HG02938 (cell line): ENCODE data around the gene TGFB1I1.
"Not testable (repeated sequence)": the region's sequence is repeated elsewhere in the genome, so short reads cannot be mapped to it uniquely, and the experiment has no call there.

Source experiments
- ATAC-seq: cut with Tn5 transposase; IDR thresholded peaks from one replicate; pipeline ENCODE4 v1.9.1; 2021; ENCODE audit warnings: mild to moderate bottlenecking, moderate library complexity; ENCODE audit not compliant: unreplicated experiment

The TGFB1I1 gene

GRCh38 chr16:31467858-31468257 is 4.1 kb upstream of the TGFB1I1 start:
- ATAC-seq: no peak

GRCh38 chr16:31470615-31471014 is 1.3 kb upstream of the TGFB1I1 start:
- ATAC-seq: no peak

- ATAC-seq: no peak
Measured at GRCh38 chr16:31471241-31471874, 594 bp upstream of the TGFB1I1 start.

- no peak for ATAC-seq
Measured at GRCh38 chr16:31472709-31473203, 804 bp downstream of the TGFB1I1 start.

- ATAC-seq: no peak
Measured at GRCh38 chr16:31473264-31473984, 1.5 kb downstream of the TGFB1I1 start.

GRCh38 chr16:31474173-31474714 is 2.3 kb downstream of the TGFB1I1 start:
- no peak for ATAC-seq

GRCh38 chr16:31474773-31475738 is 3.1 kb downstream of the TGFB1I1 start:
- no peak for ATAC-seq

- ATAC-seq: no peak
Measured at GRCh38 chr16:31475946-31476302, 4.0 kb downstream of the TGFB1I1 start.

- no peak for ATAC-seq
Measured at GRCh38 chr16:31476303-31477219, 4.6 kb downstream of the TGFB1I1 start.

DNA sequence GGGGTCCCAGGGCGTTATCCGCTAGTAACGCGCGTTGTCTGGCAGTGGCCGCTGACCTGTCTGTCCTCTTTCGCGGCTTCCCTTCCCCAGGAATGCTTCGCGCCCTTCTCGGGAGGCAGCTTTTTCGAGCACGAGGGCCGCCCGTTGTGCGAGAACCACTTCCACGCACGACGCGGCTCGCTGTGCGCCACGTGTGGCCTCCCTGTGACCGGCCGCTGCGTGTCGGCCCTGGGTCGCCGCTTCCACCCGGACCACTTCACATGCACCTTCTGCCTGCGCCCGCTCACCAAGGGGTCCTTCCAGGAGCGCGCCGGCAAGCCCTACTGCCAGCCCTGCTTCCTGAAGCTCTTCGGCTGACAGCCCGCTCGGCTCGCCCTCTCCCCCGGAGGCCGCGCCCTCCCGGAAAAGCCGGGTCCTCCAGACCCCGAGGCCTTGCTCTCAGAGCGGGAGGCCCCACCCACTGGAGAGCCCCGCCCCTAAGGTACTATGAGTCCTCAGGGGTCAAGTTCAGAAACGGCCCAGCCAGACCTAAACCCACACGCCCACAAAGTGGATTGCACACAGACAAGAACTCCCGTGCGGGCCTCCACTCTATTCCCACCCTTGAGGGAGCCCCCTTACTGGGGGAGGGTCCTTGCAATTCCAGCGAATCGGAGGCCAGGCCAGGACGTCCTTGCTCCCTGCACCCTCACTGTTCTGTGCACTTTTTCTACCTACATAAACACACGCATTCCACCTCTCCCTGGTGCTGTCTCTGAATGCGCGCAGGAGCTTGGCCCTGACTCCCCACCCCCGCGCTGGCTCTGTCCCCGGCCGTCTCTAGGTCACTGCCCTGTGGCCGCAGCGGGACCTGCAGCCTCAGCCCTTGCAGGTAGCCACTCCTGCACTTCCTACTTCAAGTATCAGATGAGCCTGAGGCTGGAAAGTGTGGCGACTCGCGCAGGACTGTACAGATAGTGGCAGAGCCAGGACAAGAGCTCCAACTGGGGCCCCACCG is 5.6 kb downstream of the TGFB1I1 start:
- ATAC-seq: no peak

GRCh38 chr16:31478956-31479355 is 7.0 kb downstream of the TGFB1I1 start:
- ATAC-seq: no peak

DNA sequence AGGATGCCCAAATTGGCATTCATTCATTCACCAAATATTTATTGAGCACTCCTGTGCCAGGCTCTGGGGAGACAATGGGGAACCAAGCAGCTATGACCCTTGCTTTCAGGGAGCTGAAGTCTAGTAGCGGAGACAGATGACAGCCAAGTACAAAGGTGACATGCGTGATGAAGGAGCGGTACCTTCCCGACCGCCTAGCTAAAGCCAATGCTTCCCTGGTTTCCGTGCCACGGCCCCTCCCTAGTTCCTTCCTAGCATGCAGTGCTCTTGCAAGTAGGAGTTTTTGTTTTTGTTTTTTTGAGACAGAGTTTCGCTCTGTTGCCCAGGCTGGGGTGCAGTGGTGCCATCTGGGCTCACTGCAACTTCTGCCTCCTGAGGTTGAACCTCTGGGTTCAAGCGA is 7.8 kb downstream of the TGFB1I1 start:
- ATAC-seq: no peak

DNA sequence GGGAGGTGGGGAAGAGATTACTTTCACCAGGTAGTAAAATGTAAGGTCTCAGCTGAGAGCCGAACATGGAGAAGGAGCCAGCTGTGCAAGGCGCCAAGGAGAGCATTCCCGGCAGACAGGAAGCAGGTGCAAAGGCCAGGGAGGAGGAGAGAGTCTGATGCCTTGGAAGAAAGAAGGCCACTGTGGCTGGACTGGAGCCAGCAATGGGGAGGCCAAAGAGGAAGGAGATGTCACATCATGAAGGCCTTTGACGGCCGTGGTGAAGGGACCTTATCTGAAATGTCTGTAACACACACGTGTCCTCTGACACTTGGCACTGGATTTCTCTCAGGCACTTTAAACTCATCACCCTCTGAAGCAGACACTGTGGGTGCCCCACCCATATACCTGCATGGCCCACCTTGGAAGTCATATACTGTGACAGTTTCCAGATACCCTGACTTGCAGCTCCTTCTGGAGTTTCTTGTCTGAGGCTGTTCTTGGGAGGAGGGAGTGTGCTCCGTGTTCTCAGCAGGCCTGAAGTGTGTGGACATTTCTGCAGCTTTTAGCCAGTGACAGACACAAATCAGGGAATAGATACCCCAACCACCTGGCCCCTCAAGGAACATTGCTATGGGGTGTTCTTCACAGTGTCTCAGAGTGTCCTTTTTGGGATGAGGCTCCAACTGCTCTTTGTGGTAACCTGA is 9.0 kb downstream of the TGFB1I1 start:
- ATAC-seq: no peak

DNA sequence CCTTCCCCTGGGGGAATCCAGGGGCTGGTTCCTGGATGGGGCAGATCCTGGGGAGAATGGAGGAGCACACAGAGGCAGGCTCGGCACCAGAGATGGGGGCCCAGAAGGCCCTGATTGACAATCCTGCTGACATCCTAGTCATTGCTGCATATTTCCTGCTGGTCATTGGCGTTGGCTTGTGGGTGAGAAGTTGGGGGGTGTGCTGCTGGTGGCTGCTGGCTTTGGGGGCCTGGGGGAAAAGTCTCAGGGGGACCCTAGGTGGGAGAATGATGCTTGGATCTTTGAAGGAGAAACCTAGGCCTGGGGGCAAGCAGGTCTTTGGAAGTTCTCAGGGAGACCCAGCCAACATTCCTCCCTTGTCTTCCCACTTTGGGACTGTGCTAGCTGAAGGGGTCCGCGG is 11.1 kb downstream of the TGFB1I1 start, which contains the start of gene SLC5A2:
Gene SLC5A2 (plus strand): TSS at position 43 of the 400 bp plus-strand sequence. CDS start 14 bp downstream, at position 57.
- no peak for ATAC-seq

GRCh38 chr16:31484048-31484447 is 12.1 kb downstream of the TGFB1I1 start:
- ATAC-seq: not testable (repeated sequence)

DNA sequence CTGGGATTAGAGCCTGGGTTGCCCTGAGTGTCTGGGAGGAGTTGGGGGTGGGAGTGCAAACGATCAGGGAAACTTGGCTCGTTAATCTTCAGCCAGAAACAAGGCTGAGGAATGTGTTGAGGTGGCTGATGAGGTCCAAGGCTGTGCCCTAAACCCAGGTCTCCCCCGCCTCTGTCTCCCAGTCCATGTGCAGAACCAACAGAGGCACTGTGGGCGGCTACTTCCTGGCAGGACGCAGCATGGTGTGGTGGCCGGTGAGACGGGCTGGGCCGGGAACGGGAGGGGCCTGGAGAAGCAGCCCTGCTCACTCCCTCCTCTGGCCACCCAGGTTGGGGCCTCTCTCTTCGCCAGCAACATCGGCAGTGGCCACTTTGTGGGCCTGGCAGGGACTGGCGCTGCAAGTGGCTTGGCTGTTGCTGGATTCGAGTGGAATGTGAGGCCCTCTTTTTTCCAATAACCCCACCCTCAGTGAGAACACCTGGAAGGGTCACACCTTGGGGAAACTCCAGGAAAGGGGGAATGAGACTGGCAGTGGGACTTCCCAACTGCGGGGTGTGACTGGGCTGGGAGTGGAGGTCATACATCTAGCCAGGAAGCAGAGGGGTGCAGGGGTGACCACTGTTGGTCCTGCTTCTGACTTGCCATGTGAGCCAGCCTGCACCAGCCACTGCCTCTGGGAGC is 12.7 kb downstream of the TGFB1I1 start:
- ATAC-seq: no peak

DNA sequence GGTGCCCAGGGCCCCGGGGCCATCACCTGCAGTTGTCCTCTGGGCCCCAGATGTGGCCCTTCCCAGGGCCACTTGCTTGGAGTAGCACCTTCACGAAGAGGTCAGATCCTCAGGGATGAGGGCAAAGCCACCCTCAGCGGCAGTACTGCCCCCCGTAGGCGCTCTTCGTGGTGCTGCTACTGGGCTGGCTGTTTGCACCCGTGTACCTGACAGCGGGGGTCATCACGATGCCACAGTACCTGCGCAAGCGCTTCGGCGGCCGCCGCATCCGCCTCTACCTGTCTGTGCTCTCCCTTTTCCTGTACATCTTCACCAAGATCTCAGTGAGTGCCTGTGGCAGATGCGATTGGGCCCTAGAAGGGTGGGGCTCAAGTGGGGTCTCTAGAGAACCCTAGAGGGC is 13.6 kb downstream of the TGFB1I1 start:
- no peak for ATAC-seq

- ATAC-seq: no peak
Measured at GRCh38 chr16:31486045-31486444, 14.1 kb downstream of the TGFB1I1 start.
